ENCODE results near the gene TBC1D19.
"Not testable (repeated sequence)": the region's sequence is repeated elsewhere in the genome, so short reads cannot be mapped to it uniquely, and the experiment has no call there.

TBC1D19 gene

GRCh38 chr4:26648260-26648659 is 64.4 kb downstream of the TBC1D19 start:
- Histone ChIP-seq H3K9ac (no peak overlapping the region), H3K36me3 (ENCODE audit: control insufficient read depth, insufficient read depth, low read length) (no peaks in the 10 kb centered on the region), H3K9me3 (ENCODE audit: control insufficient read depth, low read length) (no peaks in the 10 kb centered on the region), H3K79me2 (no peaks in the 10 kb centered on the region), H3K4me3 (ENCODE audit: low read depth, low read length) (no peak overlapping the region), H3K4me1 (no peaks in the 10 kb centered on the region), H2AFZ (no peak overlapping the region), H3K27ac (no peak overlapping the region), H3K4me2 (ENCODE audit: low read length) (no peak overlapping the region), H3K27me3 (ENCODE audit: control insufficient read depth, insufficient read depth, low read length) (no peaks in the 10 kb centered on the region)
- TF ChIP-seq CTCF (IDR thresholded peaks at IDR 0.05): no peak

DNA sequence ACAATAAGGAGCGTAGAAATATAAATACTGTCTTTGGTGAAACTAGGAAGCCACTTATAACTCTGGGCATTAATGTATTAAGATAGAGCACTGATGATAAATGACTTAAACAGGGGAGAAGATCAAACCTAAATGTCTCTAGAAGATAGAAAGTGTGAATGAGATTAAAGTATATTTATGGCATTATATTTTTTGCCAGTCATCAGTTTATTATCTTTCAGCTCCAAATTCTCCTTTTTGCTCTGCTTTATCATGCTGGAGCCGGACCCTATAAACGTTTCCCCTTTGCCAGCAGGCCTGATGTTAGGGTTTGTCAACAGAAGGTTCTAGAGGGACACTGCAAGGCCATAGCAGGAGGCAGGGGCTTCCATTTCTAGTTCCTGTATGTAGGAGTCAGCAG is 76.4 kb downstream of the TBC1D19 start:
- Histone ChIP-seq H3K4me2 (ENCODE audit: low read length) (no peak overlapping the region), H3K4me3 (ENCODE audit: low read depth, low read length) (no peak overlapping the region), H3K36me3 (ENCODE audit: control insufficient read depth, insufficient read depth, low read length) (no peaks in the 10 kb centered on the region), H3K27me3 (ENCODE audit: control insufficient read depth, insufficient read depth, low read length) (no peaks in the 10 kb centered on the region), H3K79me2 (no peaks in the 10 kb centered on the region), H3K9me3 (ENCODE audit: control insufficient read depth, low read length) (no peaks in the 10 kb centered on the region), H2AFZ (no peak overlapping the region), H3K9ac (no peak overlapping the region), H3K27ac (no peak overlapping the region), H3K4me1 (no peaks in the 10 kb centered on the region)
- TF ChIP-seq CTCF (IDR thresholded peaks at IDR 0.05): no peak

GRCh38 chr4:26663888-26664287 is 80.0 kb downstream of the TBC1D19 start:
- Histone ChIP-seq H3K9me3 (ENCODE audit: control insufficient read depth, low read length) (no peaks in the 10 kb centered on the region), H3K4me1 (no peaks in the 10 kb centered on the region), H3K4me2 (ENCODE audit: low read length) (no peak overlapping the region), H3K27ac (no peak overlapping the region), H2AFZ (no peak overlapping the region), H3K27me3 (ENCODE audit: control insufficient read depth, insufficient read depth, low read length) (no peaks in the 10 kb centered on the region), H3K9ac (no peak overlapping the region), H3K36me3 (ENCODE audit: control insufficient read depth, insufficient read depth, low read length) (no peaks in the 10 kb centered on the region), H3K4me3 (ENCODE audit: low read depth, low read length) (no peak overlapping the region), H3K79me2 (no peaks in the 10 kb centered on the region)
- TF ChIP-seq CTCF (IDR thresholded peaks at IDR 0.05): no peak

- H3K27ac ChIP-seq: no peak overlapping the region
- no peak overlapping the region for H3K9ac ChIP-seq
These were observed 87.1 kb downstream of the TBC1D19 start for GRCh38 chr4:26670903-26671537.

GRCh38 chr4:26679040-26679695 is 95.3 kb downstream of the TBC1D19 start:
- not testable (repeated sequence) for H3K4me2 ChIP-seq (ENCODE audit: low read length); H3K4me1 ChIP-seq; H3K27ac ChIP-seq; H3K36me3 ChIP-seq (ENCODE audit: control insufficient read depth, insufficient read depth, low read length); H2AFZ ChIP-seq; H3K9me3 ChIP-seq (ENCODE audit: control insufficient read depth, low read length); H3K4me3 ChIP-seq (ENCODE audit: low read depth, low read length); H3K79me2 ChIP-seq; H3K9ac ChIP-seq; H3K27me3 ChIP-seq (ENCODE audit: control insufficient read depth, insufficient read depth, low read length)

More at GRCh38 chr4:26670903-26671537, 87.1 kb downstream of the TBC1D19 start:
- H3K79me2 ChIP-seq: no peaks in the 10 kb centered on the region
- no peak overlapping the region for H3K4me2 ChIP-seq (ENCODE audit: low read length)
- no peaks in the 10 kb centered on the region for H3K4me1 ChIP-seq
- H3K27me3 ChIP-seq (ENCODE audit: control insufficient read depth, insufficient read depth, low read length): no peaks in the 10 kb centered on the region
- no peak for TF ChIP-seq CTCF (IDR thresholded peaks at IDR 0.05)
- no peak overlapping the region for H2AFZ ChIP-seq
- no peaks in the 10 kb centered on the region for H3K9me3 ChIP-seq (ENCODE audit: control insufficient read depth, low read length)
- H3K36me3 ChIP-seq (ENCODE audit: control insufficient read depth, insufficient read depth, low read length): no peaks in the 10 kb centered on the region
- H3K4me3 ChIP-seq (ENCODE audit: low read depth, low read length): no peak overlapping the region
